NCI-H128 (cell line): ENCODE data around the gene CRELD1.
"Not testable (repeated sequence)": the region's sequence is repeated elsewhere in the genome, so short reads cannot be mapped to it uniquely, and the experiment has no call there.

Experiments
- DNase-seq: peaks from one replicate; lab custom pipeline; 2025; ENCODE audit not compliant: unreplicated experiment; lab: John Stamatoyannopoulos, UW

Gene CRELD1

GRCh38 chr3:9933561-9934234 lies at the start of gene CRELD1:
CRELD1 (plus strand) TSS chr3:9933834; CDS start chr3:9934439, 605 bp downstream.
- peak; percentile 77 for DNase-seq

- DNase-seq, result no peak
These were observed 49.0 kb upstream of the CRELD1 start for GRCh38 chr3:9884555-9885165.

- no peak for DNase-seq
These were observed 47.3 kb upstream of the CRELD1 start for GRCh38 chr3:9886328-9886727.

- no peak for DNase-seq
These were observed 46.2 kb upstream of the CRELD1 start for GRCh38 chr3:9887480-9887879.

GRCh38 chr3:9888540-9888939 lies 45.1 kb upstream of the CRELD1 start:
- DNase-seq, result no peak

GRCh38 chr3:9889405-9889804 lies 44.2 kb upstream of the CRELD1 start:
- no peak for DNase-seq

GRCh38 chr3:9890249-9891071 lies 43.2 kb upstream of the CRELD1 start, which contains the start of gene JAGN1:
JAGN1 (plus strand) TSS chr3:9890610; CDS start chr3:9890723, 113 bp downstream.
- peak; percentile 51 for DNase-seq

- no peak for DNase-seq
These were observed 42.5 kb upstream of the CRELD1 start for GRCh38 chr3:9891072-9891622.

- DNase-seq, result no peak
These were observed 39.9 kb upstream of the CRELD1 start for GRCh38 chr3:9893739-9894138.

GRCh38 chr3:9895715-9896114 lies 37.9 kb upstream of the CRELD1 start:
- DNase-seq, result not testable (repeated sequence)

- DNase-seq, result not testable (repeated sequence)
These were observed 36.8 kb upstream of the CRELD1 start for GRCh38 chr3:9896755-9897407.

GRCh38 chr3:9897408-9898372 lies 35.9 kb upstream of the CRELD1 start:
- no peak for DNase-seq

- DNase-seq, result no peak
These were observed 35.0 kb upstream of the CRELD1 start for GRCh38 chr3:9898467-9899241.

- no peak for DNase-seq
These were observed 34.3 kb upstream of the CRELD1 start for GRCh38 chr3:9899289-9899791.

- DNase-seq, result not testable (repeated sequence)
These were observed 32.6 kb upstream of the CRELD1 start for GRCh38 chr3:9900965-9901415.

- DNase-seq, result no peak
These were observed 31.7 kb upstream of the CRELD1 start for GRCh38 chr3:9901967-9902366.

- no peak for DNase-seq
These were observed 31.0 kb upstream of the CRELD1 start, which contains the start of gene IL17RE for GRCh38 chr3:9902372-9903237. IL17RE (plus strand) TSS chr3:9902848; CDS start chr3:9902933, 85 bp downstream.

- no peak for DNase-seq
These were observed 30.4 kb upstream of the CRELD1 start for GRCh38 chr3:9903238-9903624.
